Kidney (tissue), 14 donors: ENCODE results near the gene OXNAD1. TPM values are rescaled to one million over a fixed set of nuclear protein-coding genes. Genes with fewer than 3 reads are reported as not detected.

Experiments used
- DNase-seq, 5 donors: peaks; one replicate each; pipeline ENCODE4 v3.0.0-alpha.2; 2013 to 2020
- FAIRE-seq: peaks from 2 replicates; lab custom pipeline; 2012; peaks lifted over from hg19 to GRCh38; lab: Jason Lieb, UNC
- H3K27ac ChIP-seq, 2 donors: one replicate each; pipeline ENCODE4 v1.7.0; 2013; ENCODE audit warnings: low read depth in 2 of 2, low read length in 2 of 2, inconsistent platforms in 1 of 2
- H3K27me3 ChIP-seq: one replicate; pipeline ENCODE4 v1.7.1; 2013; ENCODE audit warnings: low read length, inconsistent platforms; ENCODE audit not compliant: control insufficient read depth, insufficient read depth
- H3K36me3 ChIP-seq, 3 donors: one replicate each; pipeline versions ENCODE4 v1.7.0 to v1.7.1; 2013; ENCODE audit warnings: low read length in 3 of 3, control low read depth in 1 of 3, inconsistent platforms in 1 of 3; ENCODE audit not compliant: insufficient read depth in 3 of 3, control insufficient read depth in 2 of 3
- H3K4me1 ChIP-seq, 3 donors: one replicate each; pipeline versions ENCODE4 v1.7.0 to v1.7.1; 2013; ENCODE audit warnings: low read length in 3 of 3, inconsistent platforms in 1 of 3, low read depth in 1 of 3; ENCODE audit not compliant: control insufficient read depth in 2 of 3, insufficient read depth in 2 of 3
- H3K4me3 ChIP-seq, 3 donors: one replicate each; pipeline versions ENCODE4 v1.7.0 to v1.8.1; 2013; ENCODE audit warnings: low read length in 3 of 3, control low read depth in 1 of 3, inconsistent platforms in 1 of 3
- H3K9ac ChIP-seq, 3 donors: one replicate each; pipeline versions ENCODE4 v1.7.0 to v1.7.1; 2013; ENCODE audit warnings: low read length in 3 of 3, control low read depth in 1 of 3, inconsistent platforms in 1 of 3
- H3K9me3 ChIP-seq, 3 donors: one replicate each; pipeline versions ENCODE4 v1.7.0 to v1.7.1; 2013; ENCODE audit warnings: low read length in 3 of 3, control low read depth in 1 of 3, inconsistent platforms in 1 of 3; ENCODE audit not compliant: control insufficient read depth in 2 of 3, insufficient read depth in 1 of 3
- intact Hi-C: fragments of 100-400 bp; cut with DNase I; formaldehyde crosslinking; loops from one replicate; pipeline ENCODE4 v1.11.1; 2022
- polyA plus RNA-seq: library from polyadenylated mRNA; stranded (reverse); fragments of 350-450 nt; fragmentation: Illumina TruSeq; extraction: RNeasy Lipid Tissue Mini Kit (QIAGEN cat#74804); gene quantifications from one replicate; pipeline ENCODE4 v1.2.3, GENCODE V29; 2014; ENCODE audit warnings: low read depth, low replicate concordance; ENCODE audit not compliant: insufficient read depth
- total RNA-seq: library from RNA; stranded (reverse); fragmentation: NEBNext Ultra II Directional; extraction: Animal tissue kit (Norgen Biotek cat#: 25700); gene quantifications from one replicate; pipeline ENCODE4 v1.2.1, GENCODE V29; 2021
- TF ChIP-seq, protein P1 (sequence below): IDR thresholded peaks from 3 replicates; pipeline ENCODE4 v1.5.1; 2012; ENCODE audit warnings: mild to moderate bottlenecking, moderate library complexity, borderline replicate concordance; ENCODE audit not compliant: insufficient read depth; ENCODE audit errors: extremely low read depth
- donor health status: control.
- donor health status: control.
- donor health status: control.
- donor health status: control.
- donor health status: control.
- donor health status: DM: yes; HTN: yes; CAD: no.
- donor health status: Normal renal cell carcinoma (clear cell type).

OXNAD1 gene
- total and polyA plus RNA-seq, 2 donors from 2014 or later, result 12.7 to 17.3 TPM

DNA sequence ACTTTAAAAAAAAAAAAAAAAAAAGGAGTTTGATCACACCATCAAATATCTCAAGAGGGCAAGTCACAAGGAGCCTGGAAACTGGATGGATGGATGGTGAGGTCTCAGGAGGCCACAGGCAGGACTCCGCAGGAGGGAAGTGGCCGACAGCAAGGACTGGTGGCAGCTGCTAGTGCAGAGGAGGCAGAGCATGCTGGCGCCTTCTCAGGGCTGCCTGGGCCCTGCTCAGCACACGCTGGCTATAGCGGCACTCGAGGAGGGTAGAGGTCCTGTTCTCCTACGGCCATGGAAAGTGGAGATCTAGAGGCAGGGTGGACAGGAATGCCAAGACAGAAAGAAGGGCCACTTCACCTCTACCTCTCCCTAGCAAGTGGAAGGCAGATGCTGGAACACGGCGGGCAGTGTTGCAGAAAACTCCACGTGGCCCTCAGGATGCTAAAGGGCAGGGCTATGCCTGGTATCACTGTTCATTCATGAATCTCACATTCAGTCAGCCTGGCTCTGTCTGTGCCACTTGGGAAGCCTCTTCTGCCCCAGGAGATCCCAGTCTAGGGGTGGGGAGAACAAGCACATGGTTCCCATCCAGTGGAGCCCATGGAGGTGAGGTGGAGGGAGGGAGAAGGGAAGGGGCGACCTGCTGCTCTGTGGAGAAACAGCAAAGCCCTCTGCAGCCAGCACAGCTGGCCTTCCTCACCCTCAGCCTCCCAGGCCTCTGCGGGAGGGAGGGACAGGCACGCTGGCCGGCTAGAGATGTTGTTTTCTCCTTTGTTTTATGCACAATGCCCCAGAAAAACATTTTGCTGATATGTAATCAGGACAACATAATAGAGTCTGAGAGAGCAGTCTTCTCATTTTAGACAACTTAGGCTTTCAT is 71.0 kb downstream of the OXNAD1 start:
- no peak for FAIRE-seq
- TF ChIP-seq, protein P1, sequence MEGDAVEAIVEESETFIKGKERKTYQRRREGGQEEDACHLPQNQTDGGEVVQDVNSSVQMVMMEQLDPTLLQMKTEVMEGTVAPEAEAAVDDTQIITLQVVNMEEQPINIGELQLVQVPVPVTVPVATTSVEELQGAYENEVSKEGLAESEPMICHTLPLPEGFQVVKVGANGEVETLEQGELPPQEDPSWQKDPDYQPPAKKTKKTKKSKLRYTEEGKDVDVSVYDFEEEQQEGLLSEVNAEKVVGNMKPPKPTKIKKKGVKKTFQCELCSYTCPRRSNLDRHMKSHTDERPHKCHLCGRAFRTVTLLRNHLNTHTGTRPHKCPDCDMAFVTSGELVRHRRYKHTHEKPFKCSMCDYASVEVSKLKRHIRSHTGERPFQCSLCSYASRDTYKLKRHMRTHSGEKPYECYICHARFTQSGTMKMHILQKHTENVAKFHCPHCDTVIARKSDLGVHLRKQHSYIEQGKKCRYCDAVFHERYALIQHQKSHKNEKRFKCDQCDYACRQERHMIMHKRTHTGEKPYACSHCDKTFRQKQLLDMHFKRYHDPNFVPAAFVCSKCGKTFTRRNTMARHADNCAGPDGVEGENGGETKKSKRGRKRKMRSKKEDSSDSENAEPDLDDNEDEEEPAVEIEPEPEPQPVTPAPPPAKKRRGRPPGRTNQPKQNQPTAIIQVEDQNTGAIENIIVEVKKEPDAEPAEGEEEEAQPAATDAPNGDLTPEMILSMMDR, result no peak
- intact Hi-C loops, result no loop called here
- no peaks in the 10 kb centered on the region for H3K27me3 ChIP-seq
- H3K27ac ChIP-seq, result no peak overlapping the region
- H3K9ac ChIP-seq, result no peak overlapping the region
- DNase-seq, result peak in 1 of 5 donors; percentile 42
- peaks cover 0 to 6% (median 2%) of the 10 kb centered on the region in 3 donors for H3K9me3 ChIP-seq
- no peak overlapping the region for H3K4me3 ChIP-seq
- peaks cover 0 to 3% (median 0%) of the 10 kb centered on the region in 3 donors for H3K4me1 ChIP-seq
- peaks cover 0 to 8% (median 6%) of the 10 kb centered on the region in 3 donors for H3K36me3 ChIP-seq

DNA sequence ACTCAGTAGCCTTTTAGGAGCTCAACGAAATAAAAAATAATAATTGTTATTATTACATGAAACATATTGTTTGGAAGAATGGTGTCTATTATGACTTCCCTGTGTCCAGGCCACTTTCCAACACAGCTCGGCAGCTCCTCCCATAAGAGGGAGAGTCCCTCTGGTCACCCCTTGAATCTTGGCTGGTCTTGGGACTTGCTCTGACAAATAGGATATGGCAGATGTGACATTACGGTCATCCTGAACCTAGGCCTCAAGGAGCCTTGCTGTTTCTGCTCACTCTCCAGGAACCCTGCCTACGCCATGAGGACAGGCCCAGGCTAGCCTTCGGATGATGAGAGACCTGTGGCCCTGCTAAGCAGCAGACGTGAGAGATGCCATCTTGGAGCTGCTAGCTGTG is 71.8 kb downstream of the OXNAD1 start:
- Histone ChIP-seq H3K9me3 (no peaks in the 10 kb centered on the region), H3K27me3 (no peaks in the 10 kb centered on the region), H3K4me1 (peaks cover 0 to 3% (median 0%) of the 10 kb centered on the region in 3 donors), H3K9ac (no peak overlapping the region), H3K4me3 (no peak overlapping the region), H3K36me3 (peaks cover 0 to 8% (median 6%) of the 10 kb centered on the region in 3 donors), H3K27ac (no peak overlapping the region)
- DNase-seq (peak in 1 of 5 donors; percentile 21), FAIRE-seq (no peak)
- TF ChIP-seq, protein P1, result no peak
- intact Hi-C loops, result no loop called here

DNA sequence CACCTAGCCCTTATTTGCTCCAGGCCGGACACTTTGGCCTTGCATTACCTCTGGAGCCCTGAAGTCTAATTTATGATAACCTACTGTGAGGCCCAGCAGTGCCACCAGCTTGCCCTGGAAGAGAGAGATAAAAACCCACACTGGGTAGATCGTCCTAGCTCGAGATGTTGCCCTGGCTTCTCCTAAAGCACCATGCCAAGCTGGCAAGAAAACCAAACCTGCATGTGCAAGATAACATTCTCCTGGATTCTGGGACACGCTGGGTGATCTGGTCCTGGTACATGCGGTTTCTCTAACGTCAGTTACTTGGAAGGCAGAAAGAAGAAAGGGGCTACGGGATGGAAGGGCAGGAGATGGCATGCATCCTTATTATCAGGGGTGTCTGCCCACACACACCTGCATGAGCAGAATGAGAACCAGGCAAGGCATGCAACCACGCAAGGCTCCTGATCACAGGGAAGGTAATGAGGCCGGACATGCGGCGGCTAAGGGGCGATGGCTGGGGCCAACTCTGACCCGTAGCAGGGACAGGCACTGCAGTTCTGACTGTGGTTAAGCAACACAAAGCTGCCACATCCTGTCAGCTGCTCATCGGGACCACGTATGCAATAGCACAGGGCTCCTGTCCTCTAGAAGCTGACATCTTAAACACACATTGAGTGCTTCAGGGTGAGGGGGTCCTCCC is 73.0 kb downstream of the OXNAD1 start:
- FAIRE-seq, result no peak
- peaks cover 0 to under 1% (median 0%) of the 10 kb centered on the region in 3 donors for H3K4me1 ChIP-seq
- no peak overlapping the region for H3K27ac ChIP-seq
- H3K9ac ChIP-seq, result no peak overlapping the region
- intact Hi-C loops, result no loop called here
- no peak for DNase-seq
- no peaks in the 10 kb centered on the region for H3K9me3 ChIP-seq
- no peaks in the 10 kb centered on the region for H3K27me3 ChIP-seq
- TF ChIP-seq, protein P1, result no peak
- H3K36me3 ChIP-seq, result peaks cover 0 to 8% (median 6%) of the 10 kb centered on the region in 3 donors
- no peak overlapping the region for H3K4me3 ChIP-seq
